B cell (primary cell): ENCODE measurements around the gene ANKS1B. TPM values are rescaled to one million over a fixed set of nuclear protein-coding genes. Genes with fewer than 3 reads are reported as not detected.

ENCODE experiments used
- ATAC-seq: fragments of 200-7000 bp; cut with Tn5 transposase; one replicate; pipeline ENCODE4 v1.10.0; 2021; ENCODE audit warnings: low read depth, mild to moderate bottlenecking, moderate number of reproducible peaks, moderate library complexity
- CTCF ChIA-PET: fragments of 350-600 bp; sonication (Branson Sonifier 250); formaldehyde crosslinking; loops from one replicate; lab custom pipeline; 2021; ENCODE audit warnings: antibody characterized with exemption, inconsistent platforms; lab: Charles Lee
- POLR2A ChIA-PET: fragments of 350-600 bp; sonication (Branson Sonifier 250); formaldehyde crosslinking; loops from one replicate; lab custom pipeline; 2021; ENCODE audit warnings: antibody characterized with exemption; lab: Charles Lee
- DNase-seq: peaks from one replicate; pipeline ENCODE4 v3.0.0; 2013
- H2AFZ ChIP-seq: 2 replicates; pipeline ENCODE4 v1.6.1; 2012; ENCODE audit warnings: mild to moderate bottlenecking, low read depth, low read length; ENCODE audit not compliant: insufficient read depth, poor library complexity, severe bottlenecking
- H3K27ac ChIP-seq, 2 donors: 1 replicate in 1 of 2; 2 replicates in 1 of 2; pipeline ENCODE4 v1.5.1; 2012 to 2013; ENCODE audit warnings: low read length in 2 of 2, mild to moderate bottlenecking in 2 of 2, moderate library complexity in 1 of 2
- H3K27me3 ChIP-seq, 4 experiments: fragments of 200-600 bp in 1 of 4; sonication (generic) in 1 of 4; replicated peaks in 1 of 4; 1 replicate in 2 of 4; 2 replicates in 2 of 4; pipeline versions ENCODE4 v1.6.1 to v1.7.0; 2013 to 2016; ENCODE audit warnings: low read length in 3 of 4, mild to moderate bottlenecking in 2 of 4, mixed read lengths in 1 of 4, moderate library complexity in 1 of 4; ENCODE audit not compliant: insufficient read depth in 4 of 4, control insufficient read depth in 3 of 4; ENCODE audit errors: control extremely low read depth in 1 of 4
- H3K36me3 ChIP-seq, 2 experiments: replicated peaks in 1 of 2; 1 replicate in 1 of 2; 2 replicates in 1 of 2; pipeline versions ENCODE4 v1.6.1 to v1.7.1; 2013; ENCODE audit warnings: low read length in 1 of 2; ENCODE audit not compliant: insufficient read depth in 2 of 2, control insufficient read depth in 1 of 2; ENCODE audit errors: control extremely low read depth in 1 of 2, extremely low read depth in 1 of 2
- H3K4me1 ChIP-seq, 2 donors: fragments of 200-600 bp in 1 of 2; sonication (generic) in 1 of 2; 1 replicate in 1 of 2; 2 replicates in 1 of 2; pipeline versions ENCODE4 v1.5.1 to v1.6.1; 2013 to 2017; ENCODE audit warnings: low read length in 2 of 2; ENCODE audit not compliant: control insufficient read depth in 2 of 2, insufficient read depth in 2 of 2
- H3K4me2 ChIP-seq: replicated peaks from 2 replicates; pipeline ENCODE3; 2012; ENCODE audit warnings: mild to moderate bottlenecking, low read depth, low read length; ENCODE audit not compliant: poor library complexity, severe bottlenecking
- H3K4me3 ChIP-seq, 5 experiments: fragments of 200-600 bp in 1 of 5; sonication (generic) in 1 of 5; 1 replicate in 3 of 5; 2 replicates in 2 of 5; pipeline versions ENCODE4 v1.5.1 to v1.7.0; 2011 to 2016; ENCODE audit warnings: low read length in 4 of 5, mild to moderate bottlenecking in 4 of 5, low read depth in 2 of 5, control low read depth in 1 of 5, moderate library complexity in 1 of 5; ENCODE audit not compliant: insufficient read depth in 1 of 5; ENCODE audit errors: control extremely low read depth in 1 of 5, extremely low read depth in 1 of 5
- H3K79me2 ChIP-seq: fragments of 200-600 bp; sonication (generic); one replicate; pipeline ENCODE4 v1.6.0; 2016; ENCODE audit warnings: low read length; ENCODE audit not compliant: control insufficient read depth, insufficient read depth
- H3K9ac ChIP-seq: fragments of 200-600 bp; sonication (generic); 2 replicates; pipeline ENCODE4 v1.6.1; 2017; ENCODE audit warnings: mild to moderate bottlenecking, low read length, moderate library complexity
- H3K9me3 ChIP-seq, 3 donors: one replicate each; pipeline versions ENCODE4 v1.6.1 to v1.7.1; 2013; ENCODE audit warnings: low read length in 2 of 3; ENCODE audit not compliant: control insufficient read depth in 2 of 3, insufficient read depth in 1 of 3; ENCODE audit errors: control extremely low read depth in 1 of 3
- H4K20me1 ChIP-seq: 2 replicates; pipeline ENCODE4 v1.6.0; 2012; ENCODE audit warnings: mild to moderate bottlenecking, low read length; ENCODE audit not compliant: insufficient read depth, control insufficient read depth, poor library complexity, severe bottlenecking
- H3K27ac Mint-ChIP-seq: one replicate; pipeline ENCODE4 v1.8.0; 2021; ENCODE audit warnings: mixed read lengths
- H3K27me3 Mint-ChIP-seq: one replicate; pipeline ENCODE4 v1.8.0; 2021; ENCODE audit warnings: mixed read lengths
- H3K4me1 Mint-ChIP-seq: one replicate; pipeline ENCODE4 v1.8.0; 2021; ENCODE audit warnings: mixed read lengths
- H3K4me3 Mint-ChIP-seq: one replicate; pipeline ENCODE4 v1.8.0; 2021; ENCODE audit warnings: mixed read lengths
- H3K9me3 Mint-ChIP-seq: one replicate; pipeline ENCODE4 v1.8.0; 2022; ENCODE audit warnings: mixed read lengths; ENCODE audit not compliant: insufficient read depth
- CTCF ChIP-seq: fragments of 200-600 bp; IDR thresholded peaks from one replicate; pipeline ENCODE4 v1.8.0; 2022; ENCODE audit warnings: antibody characterized with exemption, mild to moderate bottlenecking
- EZH2 ChIP-seq: IDR thresholded peaks from 2 replicates; pipeline ENCODE4 v1.6.1; 2012; ENCODE audit warnings: borderline replicate concordance, low read depth, mild to moderate bottlenecking, moderate library complexity, low read length; ENCODE audit not compliant: insufficient read depth, poor library complexity, severe bottlenecking
- WGBS: methylation state at CpG from one replicate; pipeline ENCODE4 v1.1.5; 2013; ENCODE audit warnings: missing lambda C conversion rate; ENCODE audit not compliant: insufficient coverage; 5-methylcytosine and 5-hydroxymethylcytosine counted together
- intact Hi-C: fragments of 100-400 bp; cut with micrococcal nuclease; formaldehyde crosslinking; loops from one replicate; pipeline ENCODE4 v1.10.0; 2022
- polyA plus RNA-seq: library from polyadenylated mRNA; depleted of rRNA; stranded (reverse); fragments of >200 nt; gene quantifications from 2 replicates; pipeline ENCODE4 v1.2.3, GENCODE V29; 2012
- total RNA-seq, 2 donors: library from RNA; stranded (reverse); fragments of 120-200 nt in 1 of 2; gene quantifications; 1 replicate in 1 of 2; 2 replicates in 1 of 2; pipeline versions ENCODE4 v1.2.3 to v1.2.4, GENCODE V29; 2013 to 2022

Gene ANKS1B
- total and polyA plus RNA-seq, 2 donors (not counting 1 experiment from before 2014, with no cell fraction given): not detected

- no peaks in the 10 kb centered on the region for H4K20me1 ChIP-seq
- H3K9me3 Mint-ChIP-seq: no peaks in the 10 kb centered on the region
- TF ChIP-seq CTCF (no peak), EZH2 (no peak)
- CTCF ChIA-PET: no interaction called here
- peaks cover 11 to 14% of the 10 kb centered on the region in 2 donors for H3K4me1 ChIP-seq
- peaks cover 14% of the 10 kb centered on the region for H3K4me1 Mint-ChIP-seq
- no peak for DNase-seq
- no peak overlapping the region for H3K27ac ChIP-seq
- peaks cover 43% of the 10 kb centered on the region for H3K27me3 Mint-ChIP-seq
- intact Hi-C loops: no loop called here
- H3K4me3 ChIP-seq: no peak overlapping the region
- H3K9me3 ChIP-seq: no peaks in the 10 kb centered on the region
- H3K27me3 ChIP-seq: peaks cover 0 to 21% (median 15%) of the 10 kb centered on the region in 4 experiments
- no peaks in the 10 kb centered on the region for H3K79me2 ChIP-seq
- POLR2A ChIA-PET: no interaction called here
- H3K36me3 ChIP-seq: no peaks in the 10 kb centered on the region
- no peak overlapping the region for H3K9ac ChIP-seq
- no peak overlapping the region for H3K4me3 Mint-ChIP-seq
- ATAC-seq: no peak
- H2AFZ ChIP-seq: no peak overlapping the region
- no peak overlapping the region for H3K27ac Mint-ChIP-seq
- 90% methylated on average over 2 of the region's 3 CpGs for WGBS
- H3K4me2 ChIP-seq: no peak overlapping the region
Observed at GRCh38 chr12:98748463-98748862, 1236.3 kb downstream of the ANKS1B start.

- Histone ChIP-seq H3K4me1 (peaks cover 11 to 14% of the 10 kb centered on the region in 2 donors), H4K20me1 (no peaks in the 10 kb centered on the region), H3K27me3 (peaks cover 0 to 30% (median 15%) of the 10 kb centered on the region in 4 experiments), H3K9ac (peak overlapping the region; percentile 52), H3K4me3 (peak overlapping the region in 3 of 5 experiments; percentile 29 to 52 (median 49)), H3K79me2 (no peaks in the 10 kb centered on the region), H2AFZ (peak overlapping the region; percentile 79), H3K9me3 (peaks cover 0 to 2% (median 0%) of the 10 kb centered on the region in 3 donors), H3K27ac (no peak overlapping the region), H3K4me2 (peak overlapping the region; percentile 77), H3K36me3 (no peaks in the 10 kb centered on the region)
- DNase-seq (peak; percentile 19), ATAC-seq (no peak)
- H3K4me1 Mint-ChIP-seq: peaks cover 14% of the 10 kb centered on the region
- TF ChIP-seq EZH2: no peak
- TF ChIP-seq CTCF: no peak
- ChIA-PET CTCF (no interaction called here), POLR2A (no interaction called here)
- H3K4me3 Mint-ChIP-seq: peak overlapping the region; percentile 80
- H3K27ac Mint-ChIP-seq: no peak overlapping the region
- no peaks in the 10 kb centered on the region for H3K9me3 Mint-ChIP-seq
- H3K27me3 Mint-ChIP-seq: peaks cover 52% of the 10 kb centered on the region
- 7% methylated on average over 54 of the region's 54 CpGs for WGBS
- intact Hi-C loops: no loop called here
Observed at GRCh38 chr12:98745578-98746391, 1239.0 kb downstream of the ANKS1B start.
